Heart left ventricle (tissue), 16 donors: ENCODE data around the gene PREPL. TPM values are rescaled to one million over a fixed set of nuclear protein-coding genes. Genes with fewer than 3 reads are reported as not detected.

Experiments
- ATAC-seq, 4 donors: fragments of 200-7000 bp; cut with Tn5 transposase; one replicate each; pipeline ENCODE4 v1.9.1; 2020 to 2022; ENCODE audit warnings: moderate library complexity in 4 of 4, mild to moderate bottlenecking in 3 of 4, moderate number of reproducible peaks in 1 of 4
- DNase-seq, 5 donors: peaks; one replicate each; pipeline ENCODE4 v3.0.0-alpha.2; 2020
- H3K27ac ChIP-seq, 12 donors: fragments of 200-600 bp; sonication (generic) in 4 of 12; one replicate each; pipeline versions ENCODE4 v1.5.0 to v1.8.0; 2016 to 2022; ENCODE audit warnings: mild to moderate bottlenecking in 2 of 12
- H3K27me3 ChIP-seq, 9 donors: fragments of 200-600 bp; sonication (generic) in 2 of 9; one replicate each; pipeline versions ENCODE4 v1.5.1 to v1.8.0; 2016 to 2022; ENCODE audit warnings: mild to moderate bottlenecking in 3 of 9
- H3K36me3 ChIP-seq, 9 donors: fragments of 200-600 bp; sonication (generic) in 2 of 9; one replicate each; pipeline versions ENCODE4 v1.5.0 to v1.8.0; 2018 to 2022; ENCODE audit warnings: mild to moderate bottlenecking in 2 of 9
- H3K4me1 ChIP-seq, 12 donors: fragments of 200-600 bp; sonication (generic) in 4 of 12; one replicate each; pipeline versions ENCODE4 v1.5.0 to v1.8.0; 2016 to 2022; ENCODE audit warnings: mild to moderate bottlenecking in 3 of 12
- H3K4me3 ChIP-seq, 12 donors: fragments of 200-600 bp; sonication (generic) in 4 of 12; one replicate each; pipeline versions ENCODE4 v1.5.0 to v1.8.0; 2017 to 2022; ENCODE audit warnings: mild to moderate bottlenecking in 9 of 12, moderate library complexity in 4 of 12
- H3K9me3 ChIP-seq, 12 donors: fragments of 200-600 bp; sonication (generic) in 4 of 12; one replicate each; pipeline versions ENCODE4 v1.5.0 to v1.8.0; 2016 to 2022; ENCODE audit warnings: mild to moderate bottlenecking in 1 of 12
- POLR2A ChIP-seq, 2 donors: fragments of 450-650 bp; IDR thresholded peaks; one replicate each; pipeline ENCODE4 v1.6.1; 2017; ENCODE audit warnings: antibody characterized with exemption in 2 of 2, mild to moderate bottlenecking in 2 of 2, moderate library complexity in 2 of 2
- WGBS, 4 donors: extraction: QIAGEN DNeasy Blood & Tissue Kit in 2 of 4; methylation state at CpG; one replicate each; pipeline versions ENCODE4 v1.1.5 to v1.1.7; 2013 to 2018; 5-methylcytosine and 5-hydroxymethylcytosine counted together
- intact Hi-C, 10 donors: fragments of 100-400 bp; cut with DNase I; formaldehyde crosslinking; loops; one replicate each; pipeline versions ENCODE4 v1.11.1 to v1.14.2; 2022
- polyA plus RNA-seq, 2 donors: library from polyadenylated mRNA; stranded (reverse); fragments of 200-250 nt; gene quantifications; one replicate each; pipeline ENCODE4 v1.2.3, GENCODE V29; 2013
- total RNA-seq, 9 donors: library from RNA; depleted of rRNA in 2 of 9; stranded (reverse); fragments of >200 nt in 2 of 9; fragmentation: NEBNext Ultra II Directional in 3 of 9; extraction: Animal tissue kit (Norgen Biotek cat#: 25700) in 3 of 9; gene quantifications; one replicate each; pipeline versions ENCODE4 v1.1.0 to v1.2.4, GENCODE V29; 2016 to 2023
- TF ChIP-seq, protein P1 (sequence below), 12 donors: fragments of 200-600 bp; sonication (generic) in 4 of 12; IDR thresholded peaks; one replicate each; pipeline versions ENCODE4 v1.5.0 to v1.8.0; 2018 to 2022; ENCODE audit warnings: antibody characterized with exemption in 12 of 12, mild to moderate bottlenecking in 5 of 12
- donor health status: ischemic (EF 13 %, LVEDD 7.1; RV severe dilation, severe dysfunction).
- donor health status: healthy with polysubstance abuse.
- donor health status: DM: no; HTN: yes; CAD: no.
- donor health status: DM: no; HTN: no; CAD: no.
- donor health status: ischemic (EF 25% LVEDD 6.9; RV normal size, moderate dysfunction).
- donor health status: ischemic (EF 25% LVEDD 5.7; RV mildly dilated, moderate dysfunction).
- donor health status: healthy.
- donor health status: DM: yes; HTN: yes; CAD: no.
- donor health status: ischemic (EF 35%, LVEDD 5.7; RV mildly dilated, moderate dysfunction).
- donor health status: nonischemic (EF 11% LVEDD 7.7; RV severe dilation, severe dysfunction).
- donor health status: DM: yes; HTN: yes; CAD: no.
- donor health status: PGD.
- donor health status: ischemic (EF 29% LVEDD 5.4; RV normal size, mild dysfunction).
- donor health status: nonischemic (EF 23%, LVEDD 6.1; RV moderate dilation, normal function).

The PREPL gene
- total and polyA plus RNA-seq, 11 donors: 10.7 to 120 (median 72.0) TPM

DNA sequence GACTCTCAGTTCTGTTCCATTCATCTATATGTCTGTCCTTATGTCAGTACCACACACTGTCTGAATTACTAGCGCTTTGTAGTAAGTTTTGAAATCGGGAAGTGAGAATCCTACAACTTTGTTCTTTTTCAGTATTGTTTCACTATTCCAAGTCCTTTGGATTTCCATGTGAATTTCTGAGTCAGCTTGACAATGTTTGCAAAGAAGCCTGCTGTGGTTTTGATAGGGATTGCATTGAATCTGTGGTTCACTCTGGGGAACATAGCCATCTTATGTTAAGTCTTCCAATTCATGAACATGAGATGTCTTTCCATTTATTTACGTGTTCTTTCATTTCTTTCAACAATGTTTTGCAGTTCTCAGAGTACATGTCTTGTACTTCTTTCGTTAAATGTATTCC is 71.0 kb downstream of the PREPL start:
- Histone ChIP-seq H3K27ac (no peak overlapping the region), H3K36me3 (no peaks in the 10 kb centered on the region), H3K27me3 (no peaks in the 10 kb centered on the region), H3K9me3 (no peaks in the 10 kb centered on the region), H3K4me3 (no peak overlapping the region), H3K4me1 (peaks cover 0 to 9% (median 0%) of the 10 kb centered on the region in 12 donors)
- 90 to 95% (median 92%) methylated on average over 4 of the region's 4 CpGs for WGBS, 4 donors
- ATAC-seq (no peak), DNase-seq (no peak)
- intact Hi-C loops: loop anchor here in 8 of 10 donors (5.0 to 10.0 kb wide), 5 partner anchors 45 to 248 kb away; no protein-coding TSS in a partner anchor
- no peak for TF ChIP-seq POLR2A (IDR thresholded peaks at IDR 0.05)
- TF ChIP-seq, protein P1, sequence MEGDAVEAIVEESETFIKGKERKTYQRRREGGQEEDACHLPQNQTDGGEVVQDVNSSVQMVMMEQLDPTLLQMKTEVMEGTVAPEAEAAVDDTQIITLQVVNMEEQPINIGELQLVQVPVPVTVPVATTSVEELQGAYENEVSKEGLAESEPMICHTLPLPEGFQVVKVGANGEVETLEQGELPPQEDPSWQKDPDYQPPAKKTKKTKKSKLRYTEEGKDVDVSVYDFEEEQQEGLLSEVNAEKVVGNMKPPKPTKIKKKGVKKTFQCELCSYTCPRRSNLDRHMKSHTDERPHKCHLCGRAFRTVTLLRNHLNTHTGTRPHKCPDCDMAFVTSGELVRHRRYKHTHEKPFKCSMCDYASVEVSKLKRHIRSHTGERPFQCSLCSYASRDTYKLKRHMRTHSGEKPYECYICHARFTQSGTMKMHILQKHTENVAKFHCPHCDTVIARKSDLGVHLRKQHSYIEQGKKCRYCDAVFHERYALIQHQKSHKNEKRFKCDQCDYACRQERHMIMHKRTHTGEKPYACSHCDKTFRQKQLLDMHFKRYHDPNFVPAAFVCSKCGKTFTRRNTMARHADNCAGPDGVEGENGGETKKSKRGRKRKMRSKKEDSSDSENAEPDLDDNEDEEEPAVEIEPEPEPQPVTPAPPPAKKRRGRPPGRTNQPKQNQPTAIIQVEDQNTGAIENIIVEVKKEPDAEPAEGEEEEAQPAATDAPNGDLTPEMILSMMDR (IDR thresholded peaks at IDR 0.05): no peak

DNA sequence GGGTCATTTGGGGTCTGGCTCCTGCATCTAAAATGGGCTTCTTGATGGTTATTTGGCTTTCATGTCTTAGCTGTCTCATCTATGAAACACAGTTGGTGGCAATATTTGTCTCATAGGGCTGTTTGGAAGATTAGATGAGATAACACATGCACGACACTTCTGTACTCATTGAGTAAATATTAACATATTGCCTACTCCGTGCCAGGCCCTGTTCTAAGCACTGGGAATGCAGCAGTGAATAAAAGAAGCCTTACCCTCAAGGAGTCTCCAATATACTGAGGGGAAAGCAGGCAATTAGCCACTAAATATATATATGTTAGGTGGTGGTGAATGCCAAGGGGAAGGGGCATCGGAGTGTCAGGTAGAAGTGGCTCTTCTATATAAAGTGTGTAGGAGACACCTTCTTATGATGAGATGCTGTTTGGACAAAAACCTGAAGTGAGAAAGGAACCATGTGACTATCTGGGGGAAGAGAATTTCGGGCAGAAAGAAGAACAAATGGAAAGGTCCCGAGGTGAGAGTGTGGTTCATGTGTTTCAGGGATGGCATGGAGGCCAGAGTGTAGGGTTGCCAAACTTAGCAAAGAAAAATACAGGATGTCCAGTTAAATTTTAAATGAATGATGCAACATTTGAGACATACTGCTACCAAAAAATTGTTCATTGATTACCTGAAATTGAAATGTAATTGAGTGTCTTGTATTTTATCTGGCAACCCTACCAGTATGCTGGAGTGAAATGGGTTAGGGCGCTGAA is 74.2 kb downstream of the PREPL start:
- ATAC-seq (no peak), DNase-seq (no peak)
- Histone ChIP-seq H3K4me3 (no peak overlapping the region), H3K9me3 (no peaks in the 10 kb centered on the region), H3K27ac (no peak overlapping the region), H3K27me3 (no peaks in the 10 kb centered on the region), H3K4me1 (peaks cover 0 to 8% (median 0%) of the 10 kb centered on the region in 12 donors), H3K36me3 (no peaks in the 10 kb centered on the region)
- intact Hi-C loops: no loop called here
- WGBS, 4 donors: 79 to 83% (median 80%) methylated on average over 6 of the region's 6 CpGs
- TF ChIP-seq, protein P1 (IDR thresholded peaks at IDR 0.05): no peak
- no peak for TF ChIP-seq POLR2A (IDR thresholded peaks at IDR 0.05)

DNA sequence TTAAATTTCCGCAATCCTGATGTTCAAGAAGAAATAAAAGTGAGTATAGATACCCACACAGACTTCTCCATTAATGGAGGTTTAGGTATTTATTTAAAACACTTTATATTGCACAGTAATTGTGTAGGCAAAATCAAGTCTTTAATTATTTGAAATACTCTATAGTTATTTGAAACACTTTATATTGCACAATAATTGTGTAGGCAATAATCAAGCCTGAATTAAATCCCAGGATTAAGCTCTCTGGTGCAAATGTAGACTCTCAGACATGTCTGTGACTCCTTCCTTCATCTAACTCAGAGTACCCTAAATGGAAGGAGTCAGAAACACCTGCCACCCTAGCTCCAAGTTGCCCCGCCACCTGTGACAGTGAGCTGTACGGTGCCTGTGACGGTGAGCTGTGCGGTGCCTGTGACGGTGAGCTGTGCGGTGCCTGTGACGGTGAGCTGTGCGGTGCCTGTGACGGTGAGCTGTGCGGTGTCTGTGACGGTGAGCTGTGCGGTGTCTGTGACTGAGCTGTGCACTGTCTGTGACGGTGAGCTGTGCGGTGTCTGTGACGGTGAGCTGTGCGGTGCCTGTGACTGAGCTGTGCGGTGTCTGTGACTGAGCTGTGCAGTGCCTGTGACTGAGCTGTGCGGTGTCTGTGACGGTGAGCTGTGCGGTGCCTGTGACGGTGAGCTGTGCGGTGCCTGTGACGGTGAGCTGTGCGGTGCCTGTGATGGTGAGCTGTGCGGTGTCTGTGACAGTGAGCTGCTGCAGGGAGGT is 75.0 kb downstream of the PREPL start:
- DNase-seq (no peak), ATAC-seq (no peak)
- H3K27ac ChIP-seq: no peak overlapping the region
- peaks cover 0 to under 1% (median 0%) of the 10 kb centered on the region in 12 donors for H3K4me1 ChIP-seq
- no peak overlapping the region for H3K4me3 ChIP-seq
- no peaks in the 10 kb centered on the region for H3K36me3 ChIP-seq
- H3K9me3 ChIP-seq: no peaks in the 10 kb centered on the region
- no peaks in the 10 kb centered on the region for H3K27me3 ChIP-seq
- TF ChIP-seq, protein P1 (IDR thresholded peaks at IDR 0.05): no peak
- no peak for TF ChIP-seq POLR2A (IDR thresholded peaks at IDR 0.05)
- intact Hi-C loops: no loop called here
- WGBS, 4 donors: 93 to 97% (median 95%) methylated on average over 23 to 26 of the region's 26 CpGs

DNA sequence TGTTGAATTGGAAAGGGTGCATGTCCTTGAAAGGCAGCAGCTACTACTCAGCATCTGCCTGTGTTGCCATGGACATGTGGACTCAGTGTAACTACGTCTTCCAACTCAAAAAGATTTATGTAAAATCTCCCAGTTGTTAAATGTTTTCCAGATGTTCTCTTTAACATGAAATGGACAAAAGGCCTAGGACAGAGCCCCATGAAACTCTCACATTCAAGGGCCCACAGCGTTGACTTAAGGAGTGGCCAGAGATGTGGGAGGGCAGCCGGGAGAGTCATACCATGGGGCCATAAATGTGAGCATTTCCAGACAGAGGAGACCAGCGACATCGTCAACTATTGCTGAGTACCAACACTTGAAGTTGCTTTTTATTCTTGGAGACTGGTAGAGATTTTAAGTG is 76.1 kb downstream of the PREPL start:
- ATAC-seq (no peak), DNase-seq (no peak)
- H3K9me3 ChIP-seq: no peaks in the 10 kb centered on the region
- H3K27ac ChIP-seq: no peak overlapping the region
- H3K36me3 ChIP-seq: no peaks in the 10 kb centered on the region
- 79 to 87% (median 86%) methylated on average over 5 of the region's 5 CpGs for WGBS, 4 donors
- H3K4me3 ChIP-seq: no peak overlapping the region
- intact Hi-C loops: no loop called here
- H3K4me1 ChIP-seq: no peaks in the 10 kb centered on the region
- H3K27me3 ChIP-seq: no peaks in the 10 kb centered on the region
- no peak for TF ChIP-seq POLR2A (IDR thresholded peaks at IDR 0.05)
- TF ChIP-seq, protein P1 (IDR thresholded peaks at IDR 0.05): no peak
